A673 (cell line): Measurements from ENCODE around the gene NAT16.

ENCODE experiments used
- CTCF ChIP-seq: fragments of 300-800, 200-600 bp; sonication (generic); conservative IDR thresholded peaks from 2 replicates; pipeline ENCODE4 v1.5.1; 2017; ENCODE audit warnings: low read depth, mild to moderate bottlenecking, antibody characterized with exemption, low read length, moderate library complexity, mixed read lengths
- EZH2 ChIP-seq: fragments of 200-600 bp; sonication (generic); IDR thresholded peaks from 2 replicates; pipeline ENCODE4 v1.6.1; 2017; ENCODE audit warnings: borderline replicate concordance, low read depth, mild to moderate bottlenecking, mixed read lengths, antibody characterized with exemption, low read length; ENCODE audit not compliant: poor library complexity, severe bottlenecking

DNA sequence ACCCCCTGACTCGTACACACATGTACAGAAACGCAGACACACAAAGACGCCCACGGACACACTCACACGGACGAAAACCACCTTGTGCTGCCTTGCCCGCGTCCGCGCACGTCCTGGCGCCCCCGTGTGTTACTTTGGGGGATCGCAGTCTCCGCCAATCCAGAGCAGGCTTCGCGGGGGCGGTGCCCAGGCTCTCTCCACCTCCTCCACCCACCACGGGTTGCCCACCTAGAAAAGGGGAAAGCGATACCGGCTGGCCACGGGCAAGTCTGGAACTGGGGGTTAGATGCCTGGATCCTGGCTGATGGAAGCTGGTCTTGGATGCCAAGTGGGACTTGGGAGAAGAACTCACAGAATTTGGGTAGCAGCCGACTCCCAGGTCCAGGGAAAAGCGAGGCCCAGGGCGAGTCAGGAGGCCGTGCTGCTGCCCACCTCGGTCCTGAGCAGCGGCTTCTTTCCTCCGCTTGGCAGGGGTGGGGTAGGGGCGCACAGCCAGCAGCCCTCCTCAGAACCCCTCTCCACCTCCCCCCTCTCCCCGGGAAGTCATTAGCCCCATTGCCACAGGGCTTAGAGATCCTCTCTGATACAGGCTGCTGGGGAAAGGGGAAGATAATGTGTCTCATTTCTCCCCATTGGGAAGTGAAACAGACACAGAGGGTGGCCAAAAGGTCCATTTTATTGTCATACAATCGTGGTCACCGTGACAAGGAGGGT lies 10.1 kb downstream of the NAT16 start:
- TF ChIP-seq CTCF (peak; percentile 99), EZH2 (no peak)
